GM12801 (cell line): ENCODE measurements around the gene PDZD2.

Experiments
- TF ChIP-seq, protein P1 (sequence below): IDR thresholded peaks from one replicate; pipeline ENCODE4 v1.5.1; 2011; ENCODE audit warnings: control low read depth; ENCODE audit not compliant: insufficient read length; ENCODE audit errors: extremely low read depth

Gene PDZD2

GRCh38 chr5:31952067-31952466, 313.1 kb downstream of the PDZD2 start:
- TF ChIP-seq, protein P1, sequence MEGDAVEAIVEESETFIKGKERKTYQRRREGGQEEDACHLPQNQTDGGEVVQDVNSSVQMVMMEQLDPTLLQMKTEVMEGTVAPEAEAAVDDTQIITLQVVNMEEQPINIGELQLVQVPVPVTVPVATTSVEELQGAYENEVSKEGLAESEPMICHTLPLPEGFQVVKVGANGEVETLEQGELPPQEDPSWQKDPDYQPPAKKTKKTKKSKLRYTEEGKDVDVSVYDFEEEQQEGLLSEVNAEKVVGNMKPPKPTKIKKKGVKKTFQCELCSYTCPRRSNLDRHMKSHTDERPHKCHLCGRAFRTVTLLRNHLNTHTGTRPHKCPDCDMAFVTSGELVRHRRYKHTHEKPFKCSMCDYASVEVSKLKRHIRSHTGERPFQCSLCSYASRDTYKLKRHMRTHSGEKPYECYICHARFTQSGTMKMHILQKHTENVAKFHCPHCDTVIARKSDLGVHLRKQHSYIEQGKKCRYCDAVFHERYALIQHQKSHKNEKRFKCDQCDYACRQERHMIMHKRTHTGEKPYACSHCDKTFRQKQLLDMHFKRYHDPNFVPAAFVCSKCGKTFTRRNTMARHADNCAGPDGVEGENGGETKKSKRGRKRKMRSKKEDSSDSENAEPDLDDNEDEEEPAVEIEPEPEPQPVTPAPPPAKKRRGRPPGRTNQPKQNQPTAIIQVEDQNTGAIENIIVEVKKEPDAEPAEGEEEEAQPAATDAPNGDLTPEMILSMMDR: no peak

GRCh38 chr5:31954091-31954490, 315.2 kb downstream of the PDZD2 start:
- TF ChIP-seq, protein P1: no peak

GRCh38 chr5:31957151-31957550, 318.2 kb downstream of the PDZD2 start:
- TF ChIP-seq, protein P1: no peak

DNA sequence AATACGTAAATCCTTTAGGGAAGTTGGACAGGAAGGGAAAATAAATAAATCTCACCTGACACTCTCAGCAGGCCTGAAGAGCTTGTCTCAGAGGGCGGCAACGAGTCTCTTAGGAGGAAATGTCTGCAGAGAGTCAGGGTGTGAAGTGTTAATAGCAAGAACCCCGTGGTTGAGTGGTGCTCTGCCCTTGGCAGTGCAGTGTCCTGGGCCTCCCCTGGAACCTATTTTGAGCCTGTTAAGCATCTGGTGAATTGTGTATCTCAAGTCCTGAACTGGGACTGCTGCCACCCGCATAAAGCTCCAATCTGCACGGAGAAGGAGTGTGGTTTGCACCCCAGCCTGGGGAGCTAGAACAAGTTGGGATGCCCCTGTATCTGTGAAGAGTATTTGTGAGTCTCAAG, 323.4 kb downstream of the PDZD2 start:
- TF ChIP-seq, protein P1: no peak

- TF ChIP-seq, protein P1: no peak
These were observed 324.0 kb downstream of the PDZD2 start for GRCh38 chr5:31962871-31963307.

DNA sequence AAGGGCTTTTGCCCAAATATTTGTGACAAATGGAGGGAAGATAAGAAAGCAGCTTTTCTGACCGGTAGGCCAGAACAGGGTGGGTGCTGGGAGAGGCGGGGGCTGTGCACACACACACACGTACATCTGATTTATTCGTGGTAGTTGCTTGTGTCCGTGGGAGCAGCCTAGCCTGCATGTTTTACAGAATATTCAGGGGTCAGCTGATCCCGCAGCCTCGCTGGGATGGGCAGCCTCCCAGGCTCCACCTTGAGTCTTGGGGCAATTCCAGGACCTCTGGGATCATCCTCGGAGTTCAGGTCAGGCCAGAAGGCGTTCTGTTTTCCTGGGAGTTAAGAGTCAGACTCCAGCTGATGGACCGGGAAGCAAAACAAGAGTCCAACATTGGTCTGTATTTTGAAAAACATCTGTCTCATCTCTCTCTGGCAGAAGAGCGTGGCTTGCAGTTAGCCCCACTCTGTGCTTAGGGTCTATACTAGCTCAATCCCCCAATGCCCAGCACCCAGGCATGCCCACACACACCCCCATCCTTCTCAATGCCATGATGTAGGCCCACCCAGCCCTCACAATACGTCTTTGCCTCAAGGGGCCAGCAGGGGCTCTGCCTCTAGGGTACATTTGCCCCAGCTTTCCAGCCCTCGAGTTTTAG, 324.6 kb downstream of the PDZD2 start:
- TF ChIP-seq, protein P1: no peak

DNA sequence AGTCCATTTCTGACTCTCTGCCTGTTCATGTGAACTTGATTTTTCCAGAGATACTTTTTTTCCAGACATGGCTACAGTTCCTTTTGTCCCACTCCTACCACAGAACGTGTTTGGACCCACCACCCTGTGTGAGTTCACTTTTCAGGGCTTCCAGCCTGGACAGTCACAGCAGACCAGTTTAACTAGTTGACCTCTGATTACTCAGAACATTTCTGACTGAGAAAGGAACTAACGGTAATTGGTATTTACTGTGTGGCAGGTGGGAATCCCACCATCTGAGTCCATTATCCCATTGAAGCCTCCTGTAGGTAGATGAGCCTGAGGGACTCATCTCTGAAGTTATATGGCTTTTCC, 325.1 kb downstream of the PDZD2 start:
- TF ChIP-seq, protein P1: no peak

DNA sequence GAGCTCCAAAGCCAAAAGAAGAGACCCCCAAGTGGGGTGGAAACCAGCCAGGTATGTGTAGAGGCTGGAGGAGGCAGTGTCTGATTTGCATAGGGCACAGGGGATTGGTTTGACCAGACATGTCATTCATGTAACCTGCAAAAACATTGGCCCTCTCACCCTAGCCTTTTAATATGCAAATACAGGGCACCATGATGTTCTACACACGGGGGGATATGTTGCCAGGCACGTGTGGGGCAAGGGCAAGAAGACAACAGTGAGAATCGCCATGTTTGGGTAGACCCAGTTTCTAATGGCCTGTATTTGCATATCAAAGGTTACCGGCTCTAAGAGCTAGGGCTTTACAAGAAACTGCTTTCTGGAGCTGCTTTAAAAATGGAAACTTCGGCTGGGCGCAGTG, 326.3 kb downstream of the PDZD2 start:
- TF ChIP-seq, protein P1: no peak
